H9 (cell line): ENCODE data around the gene CYRIA. TPM values are rescaled to one million over a fixed set of nuclear protein-coding genes. Genes with fewer than 3 reads are reported as not detected.

Experiments used
- DNase-seq: peaks from one replicate; pipeline ENCODE4 v3.0.0-alpha.2; 2017
- H2AFZ ChIP-seq: one replicate; pipeline ENCODE4 v1.6.1; 2013; ENCODE audit warnings: mild to moderate bottlenecking, low read length, control low read depth, moderate library complexity
- H2AK5ac ChIP-seq: 2 replicates; pipeline ENCODE4 v1.6.1; 2013; ENCODE audit warnings: low read length, control low read depth, mixed read lengths; ENCODE audit not compliant: insufficient read length
- H2BK120ac ChIP-seq: one replicate; pipeline ENCODE4 v1.6.1; 2013; ENCODE audit warnings: low read depth, mild to moderate bottlenecking, low read length, control low read depth, inconsistent platforms; ENCODE audit not compliant: poor library complexity, severe bottlenecking
- H2BK12ac ChIP-seq: 2 replicates; pipeline ENCODE4 v1.6.1; 2013; ENCODE audit warnings: low read length, control low read depth, mixed read lengths, low read depth; ENCODE audit not compliant: insufficient read length
- H2BK15ac ChIP-seq: 2 replicates; pipeline ENCODE4 v1.6.1; 2013; ENCODE audit warnings: low read depth, low read length, control low read depth
- H2BK20ac ChIP-seq: one replicate; pipeline ENCODE4 v1.6.1; 2013; ENCODE audit warnings: low read depth, mild to moderate bottlenecking, low read length, control low read depth, inconsistent platforms; ENCODE audit not compliant: poor library complexity, severe bottlenecking
- H2BK5ac ChIP-seq: 2 replicates; pipeline ENCODE4 v1.6.1; 2013; ENCODE audit warnings: low read length, control low read depth, mixed read lengths; ENCODE audit not compliant: insufficient read length
- H3K14ac ChIP-seq: 2 replicates; pipeline ENCODE4 v1.6.1; 2013; ENCODE audit warnings: low read length, control low read depth; ENCODE audit not compliant: insufficient read depth
- H3K18ac ChIP-seq: 2 replicates; pipeline ENCODE4 v1.6.1; 2013; ENCODE audit warnings: low read depth, mild to moderate bottlenecking, mixed read lengths, low read length, control low read depth; ENCODE audit not compliant: insufficient read length
- H3K23ac ChIP-seq: 2 replicates; pipeline ENCODE4 v1.6.1; 2013; ENCODE audit warnings: low read length, control low read depth, mixed read lengths, low read depth; ENCODE audit not compliant: insufficient read length
- H3K23me2 ChIP-seq: 2 replicates; pipeline ENCODE4 v1.6.1; 2013; ENCODE audit warnings: low read depth, mild to moderate bottlenecking, mixed read lengths, low read length, control low read depth; ENCODE audit not compliant: insufficient read length, poor library complexity, severe bottlenecking
- H3K27ac ChIP-seq: 2 replicates; pipeline ENCODE4 v1.5.1; 2013; ENCODE audit warnings: low read length, control low read depth, mixed read lengths, low read depth; ENCODE audit not compliant: insufficient read length
- H3K27me3 ChIP-seq: 2 replicates; pipeline ENCODE4 v1.6.1; 2013; ENCODE audit warnings: low read length, control low read depth, inconsistent platforms; ENCODE audit not compliant: insufficient read depth
- H3K4ac ChIP-seq: 2 replicates; pipeline ENCODE4 v1.6.1; 2013; ENCODE audit warnings: low read depth, mild to moderate bottlenecking, control low read depth, inconsistent platforms, low read length, moderate library complexity
- H3K4me1 ChIP-seq: 2 replicates; pipeline ENCODE4 v1.6.1; 2013; ENCODE audit warnings: low read length, control low read depth, inconsistent platforms; ENCODE audit not compliant: insufficient read depth
- H3K4me2 ChIP-seq: 2 replicates; pipeline ENCODE4 v1.6.1; 2013; ENCODE audit warnings: low read length, control low read depth, mixed read lengths; ENCODE audit not compliant: insufficient read length, insufficient read depth
- H3K56ac ChIP-seq: 2 replicates; pipeline ENCODE4 v1.6.1; 2013; ENCODE audit warnings: low read depth, mild to moderate bottlenecking, mixed read lengths, low read length, control low read depth; ENCODE audit not compliant: insufficient read length
- H3K79me1 ChIP-seq: 2 replicates; pipeline ENCODE4 v1.6.1; 2013; ENCODE audit warnings: low read depth, mild to moderate bottlenecking, moderate library complexity, low read length, control low read depth, inconsistent platforms; ENCODE audit not compliant: insufficient read depth, poor library complexity, severe bottlenecking
- H3K79me2 ChIP-seq: 2 replicates; pipeline ENCODE4 v1.6.1; 2013; ENCODE audit warnings: low read length, control low read depth, inconsistent platforms; ENCODE audit not compliant: insufficient read depth
- H3K9ac ChIP-seq: 2 replicates; pipeline ENCODE4 v1.6.1; 2013; ENCODE audit warnings: low read length, control low read depth, mixed read lengths; ENCODE audit not compliant: insufficient read length; ENCODE audit errors: extremely low read depth
- H3K9me3 ChIP-seq: one replicate; pipeline ENCODE4 v1.6.1; 2013; ENCODE audit warnings: low read depth, low read length, inconsistent platforms; ENCODE audit not compliant: control insufficient read depth
- H3T11ph ChIP-seq: one replicate; pipeline ENCODE4 v1.6.1; 2013; ENCODE audit warnings: mild to moderate bottlenecking, low read length, control low read depth, inconsistent platforms
- H4K20me1 ChIP-seq: one replicate; pipeline ENCODE4 v1.6.1; 2013; ENCODE audit not compliant: control insufficient read depth, insufficient read length, insufficient read depth
- H4K5ac ChIP-seq: 2 replicates; pipeline ENCODE4 v1.6.1; 2013; ENCODE audit warnings: low read depth, mild to moderate bottlenecking, mixed read lengths, low read length, control low read depth; ENCODE audit not compliant: insufficient read length
- H4K8ac ChIP-seq: replicated peaks from 2 replicates; pipeline ENCODE4 v1.6.1; 2013; ENCODE audit warnings: low read length, control low read depth, mixed read lengths, low read depth; ENCODE audit not compliant: insufficient read length
- H4K91ac ChIP-seq: 2 replicates; pipeline ENCODE4 v1.6.1; 2013; ENCODE audit warnings: low read depth, mild to moderate bottlenecking, moderate library complexity, mixed read lengths, low read length, control low read depth; ENCODE audit not compliant: insufficient read length
- H3K27ac Mint-ChIP-seq, 3 experiments: 2 replicates in 2 of 3; 3 replicates in 1 of 3; pipeline ENCODE4 v1.8.0; 2020 to 2021; ENCODE audit warnings: mixed read lengths in 3 of 3, mild to moderate bottlenecking in 1 of 3, moderate library complexity in 1 of 3
- H3K27me3 Mint-ChIP-seq: 2 replicates; pipeline ENCODE4 v1.8.0; 2021; ENCODE audit warnings: low read depth, mild to moderate bottlenecking, moderate library complexity, mixed read lengths
- H3K36me3 Mint-ChIP-seq, 3 experiments: 2 replicates in 2 of 3; 3 replicates in 1 of 3; pipeline ENCODE4 v1.8.0; 2020 to 2021; ENCODE audit warnings: low read depth in 3 of 3, mixed read lengths in 3 of 3; ENCODE audit not compliant: insufficient read depth in 1 of 3
- H3K4me1 Mint-ChIP-seq, 2 experiments: 2 replicates each; pipeline ENCODE4 v1.8.0; 2020; ENCODE audit warnings: mixed read lengths in 2 of 2
- H3K4me3 Mint-ChIP-seq, 2 experiments: 2 replicates in 1 of 2; 3 replicates in 1 of 2; pipeline ENCODE4 v1.8.0; 2020 to 2021; ENCODE audit warnings: mild to moderate bottlenecking in 2 of 2, mixed read lengths in 2 of 2, moderate library complexity in 1 of 2
- H3K9me3 Mint-ChIP-seq, 2 experiments: 2 replicates in 1 of 2; 3 replicates in 1 of 2; pipeline ENCODE4 v1.8.0; 2020; ENCODE audit warnings: mild to moderate bottlenecking in 2 of 2, mixed read lengths in 2 of 2, moderate library complexity in 1 of 2
- WGBS: extraction: QIAGEN DNeasy Blood & Tissue Kit; methylation state at CpG from one replicate; pipeline ENCODE4 v1.1.7; 2013; ENCODE audit warnings: missing lambda C conversion rate, low lambda C conversion rate, mixed read lengths; ENCODE audit not compliant: insufficient read length; ENCODE audit errors: extremely low coverage; 5-methylcytosine and 5-hydroxymethylcytosine counted together
- total RNA-seq: library from RNA; stranded (reverse); gene quantifications from 2 replicates; pipeline ENCODE4 v1.2.1, GENCODE V29; 2021
- TF ChIP-seq, protein P1 (sequence below): fragments of 200-600 bp; sonication (generic); conservative IDR thresholded peaks from 3 replicates; pipeline ENCODE4 v1.8.0; 2021; ENCODE audit warnings: antibody characterized with exemption, mild to moderate bottlenecking

The CYRIA gene
- total RNA-seq, 1 experiment from 2014 or later, result 2.3 TPM

DNA sequence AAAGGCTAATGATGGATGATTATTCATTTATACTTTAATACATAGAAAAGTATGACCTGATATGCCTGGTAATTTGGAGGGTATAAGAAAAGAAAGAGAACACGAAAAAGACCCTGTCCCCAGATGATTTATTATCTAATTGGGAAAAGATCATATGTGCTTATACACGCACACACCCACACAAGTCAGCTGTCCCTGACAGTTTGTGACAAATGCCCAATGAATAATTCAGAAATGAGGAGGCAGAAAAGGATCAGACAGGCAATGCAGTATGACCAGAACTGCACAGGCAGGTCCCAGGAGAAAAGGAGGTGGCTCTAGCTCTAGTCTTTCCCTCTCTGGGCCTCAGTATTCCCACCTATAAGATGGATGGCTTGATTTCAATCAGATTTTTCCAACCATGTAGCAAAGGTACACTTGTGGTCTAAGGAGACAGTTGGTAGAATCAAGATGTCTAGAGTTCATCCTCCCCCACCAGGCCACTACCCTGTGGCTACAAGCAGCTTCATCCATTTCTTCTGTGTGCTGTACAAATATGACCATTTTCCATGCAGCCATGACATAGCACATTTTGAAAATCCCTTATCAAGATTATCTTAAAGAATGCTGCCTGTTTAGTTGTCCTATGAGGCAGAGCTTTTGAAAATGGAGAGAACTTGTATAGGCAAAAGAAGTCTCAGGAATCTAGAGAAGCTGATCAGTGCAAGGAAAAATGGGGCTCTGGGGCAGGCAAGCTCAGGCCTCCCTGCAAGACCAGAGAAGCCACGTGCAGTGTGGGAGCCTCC is 19.7 kb downstream of the CYRIA start:
- Histone ChIP-seq H3K56ac (no peak overlapping the region), H2BK120ac (no peak overlapping the region), H3T11ph (no peak overlapping the region), H2BK15ac (no peak overlapping the region), H3K4me1 (no peaks in the 10 kb centered on the region), H3K18ac (no peak overlapping the region), H3K23ac (no peak overlapping the region), H4K91ac (no peak overlapping the region), H2BK12ac (no peak overlapping the region), H3K14ac (no peak overlapping the region), H4K20me1 (no peaks in the 10 kb centered on the region), H3K79me2 (no peaks in the 10 kb centered on the region), H2BK5ac (no peak overlapping the region), H3K9me3 (no peaks in the 10 kb centered on the region), H2BK20ac (no peak overlapping the region), H3K9ac (no peak overlapping the region), H3K79me1 (no peaks in the 10 kb centered on the region), H3K23me2 (no peaks in the 10 kb centered on the region), H3K4ac (no peak overlapping the region), H3K27me3 (peaks cover 2% of the 10 kb centered on the region; the same call in 1 of the 2 replicates), H3K4me2 (no peak overlapping the region), H4K5ac (no peak overlapping the region), H2AK5ac (no peak overlapping the region), H2AFZ (no peak overlapping the region), H4K8ac (no peak overlapping the region), H3K27ac (no peak overlapping the region)
- TF ChIP-seq, protein P1, sequence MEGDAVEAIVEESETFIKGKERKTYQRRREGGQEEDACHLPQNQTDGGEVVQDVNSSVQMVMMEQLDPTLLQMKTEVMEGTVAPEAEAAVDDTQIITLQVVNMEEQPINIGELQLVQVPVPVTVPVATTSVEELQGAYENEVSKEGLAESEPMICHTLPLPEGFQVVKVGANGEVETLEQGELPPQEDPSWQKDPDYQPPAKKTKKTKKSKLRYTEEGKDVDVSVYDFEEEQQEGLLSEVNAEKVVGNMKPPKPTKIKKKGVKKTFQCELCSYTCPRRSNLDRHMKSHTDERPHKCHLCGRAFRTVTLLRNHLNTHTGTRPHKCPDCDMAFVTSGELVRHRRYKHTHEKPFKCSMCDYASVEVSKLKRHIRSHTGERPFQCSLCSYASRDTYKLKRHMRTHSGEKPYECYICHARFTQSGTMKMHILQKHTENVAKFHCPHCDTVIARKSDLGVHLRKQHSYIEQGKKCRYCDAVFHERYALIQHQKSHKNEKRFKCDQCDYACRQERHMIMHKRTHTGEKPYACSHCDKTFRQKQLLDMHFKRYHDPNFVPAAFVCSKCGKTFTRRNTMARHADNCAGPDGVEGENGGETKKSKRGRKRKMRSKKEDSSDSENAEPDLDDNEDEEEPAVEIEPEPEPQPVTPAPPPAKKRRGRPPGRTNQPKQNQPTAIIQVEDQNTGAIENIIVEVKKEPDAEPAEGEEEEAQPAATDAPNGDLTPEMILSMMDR, result no peak
- no CpG with 5 or more reads among the region's 3 CpGs for WGBS
- H3K4me1 Mint-ChIP-seq, result peaks cover 12 to 13% of the 10 kb centered on the region in 2 experiments
- DNase-seq, result no peak
- H3K4me3 Mint-ChIP-seq, result no peak overlapping the region
- H3K27ac Mint-ChIP-seq, result no peak overlapping the region
- H3K27me3 Mint-ChIP-seq, result no peaks in the 10 kb centered on the region
- no peaks in the 10 kb centered on the region for H3K9me3 Mint-ChIP-seq
- H3K36me3 Mint-ChIP-seq, result no peaks in the 10 kb centered on the region
